Right atrium auricular region (tissue), 2 donors: ENCODE data around the gene YIPF3. TPM values are rescaled to one million over a fixed set of nuclear protein-coding genes. Genes with fewer than 3 reads are reported as not detected.

ENCODE experiments used
- DNase-seq: peaks from one replicate; pipeline ENCODE4 v3.0.0-alpha.2; 2019; ENCODE audit warnings: low spot score
- H3K27ac ChIP-seq, 2 donors: fragments of 200-600 bp; sonication (generic); 1 replicate in 1 of 2; 2 replicates in 1 of 2; pipeline ENCODE4 v1.5.1; 2016 to 2019
- H3K27me3 ChIP-seq, 2 donors: fragments of 200-600 bp; sonication (generic); one replicate each; pipeline versions ENCODE4 v1.5.1 to v1.6.0; 2017 to 2019
- H3K36me3 ChIP-seq: fragments of 200-600 bp; sonication (generic); one replicate; pipeline ENCODE4 v1.5.1; 2016
- H3K4me1 ChIP-seq, 2 donors: fragments of 200-600 bp; sonication (generic); one replicate each; pipeline versions ENCODE4 v1.5.1 to v1.6.0; 2017 to 2019
- H3K4me3 ChIP-seq, 2 donors: fragments of 200-600 bp; sonication (generic); 1 replicate in 1 of 2; 2 replicates in 1 of 2; pipeline ENCODE4 v1.5.1; 2017 to 2019; ENCODE audit warnings: mild to moderate bottlenecking in 1 of 2, moderate library complexity in 1 of 2
- H3K9me3 ChIP-seq, 2 donors: fragments of 200-600 bp; sonication (generic); one replicate each; pipeline ENCODE4 v1.5.1; 2019
- total RNA-seq, 2 donors: library from RNA; depleted of rRNA; stranded (reverse); fragments of >200 nt; gene quantifications; one replicate each; pipeline ENCODE4 v1.1.0, GENCODE V29; 2016
- TF ChIP-seq, protein P1 (sequence below), 2 donors: fragments of 200-600 bp; sonication (generic); IDR thresholded peaks; one replicate each; pipeline ENCODE4 v1.5.1; 2019; ENCODE audit warnings: antibody characterized with exemption in 2 of 2

YIPF3 gene
- total RNA-seq, 2 donors from 2014 or later = 84.0 to 103 TPM

DNA sequence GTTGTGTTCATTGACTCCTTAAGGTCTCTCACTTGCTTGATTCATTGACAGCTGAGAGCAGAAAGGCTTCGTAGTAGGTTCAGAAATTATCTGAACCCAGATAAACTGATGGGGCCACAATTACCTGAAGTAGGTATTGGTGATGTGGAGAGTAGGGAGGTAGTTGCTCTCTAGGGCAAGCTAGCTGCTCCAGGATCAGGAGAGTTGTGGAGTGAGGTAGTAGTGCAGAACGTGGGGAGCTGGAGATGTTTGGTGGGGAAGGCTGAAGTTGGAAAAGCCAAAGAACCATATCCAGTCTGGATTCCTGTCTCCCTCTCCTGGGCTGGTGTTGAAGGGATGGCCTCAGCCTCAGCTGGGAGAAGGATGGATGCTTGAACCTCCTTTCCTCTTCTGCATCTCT, 23.5 kb downstream of the YIPF3 start:
- Histone ChIP-seq H3K9me3 (no peaks in the 10 kb centered on the region), H3K4me3 (no peak overlapping the region), H3K27me3 (no peaks in the 10 kb centered on the region), H3K27ac (no peak overlapping the region), H3K36me3 (peaks cover 5% of the 10 kb centered on the region), H3K4me1 (peaks cover 0 to 23% of the 10 kb centered on the region in 2 donors)
- TF ChIP-seq, protein P1, sequence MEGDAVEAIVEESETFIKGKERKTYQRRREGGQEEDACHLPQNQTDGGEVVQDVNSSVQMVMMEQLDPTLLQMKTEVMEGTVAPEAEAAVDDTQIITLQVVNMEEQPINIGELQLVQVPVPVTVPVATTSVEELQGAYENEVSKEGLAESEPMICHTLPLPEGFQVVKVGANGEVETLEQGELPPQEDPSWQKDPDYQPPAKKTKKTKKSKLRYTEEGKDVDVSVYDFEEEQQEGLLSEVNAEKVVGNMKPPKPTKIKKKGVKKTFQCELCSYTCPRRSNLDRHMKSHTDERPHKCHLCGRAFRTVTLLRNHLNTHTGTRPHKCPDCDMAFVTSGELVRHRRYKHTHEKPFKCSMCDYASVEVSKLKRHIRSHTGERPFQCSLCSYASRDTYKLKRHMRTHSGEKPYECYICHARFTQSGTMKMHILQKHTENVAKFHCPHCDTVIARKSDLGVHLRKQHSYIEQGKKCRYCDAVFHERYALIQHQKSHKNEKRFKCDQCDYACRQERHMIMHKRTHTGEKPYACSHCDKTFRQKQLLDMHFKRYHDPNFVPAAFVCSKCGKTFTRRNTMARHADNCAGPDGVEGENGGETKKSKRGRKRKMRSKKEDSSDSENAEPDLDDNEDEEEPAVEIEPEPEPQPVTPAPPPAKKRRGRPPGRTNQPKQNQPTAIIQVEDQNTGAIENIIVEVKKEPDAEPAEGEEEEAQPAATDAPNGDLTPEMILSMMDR (IDR thresholded peaks at IDR 0.05) = no peak
- no peak for DNase-seq

DNA sequence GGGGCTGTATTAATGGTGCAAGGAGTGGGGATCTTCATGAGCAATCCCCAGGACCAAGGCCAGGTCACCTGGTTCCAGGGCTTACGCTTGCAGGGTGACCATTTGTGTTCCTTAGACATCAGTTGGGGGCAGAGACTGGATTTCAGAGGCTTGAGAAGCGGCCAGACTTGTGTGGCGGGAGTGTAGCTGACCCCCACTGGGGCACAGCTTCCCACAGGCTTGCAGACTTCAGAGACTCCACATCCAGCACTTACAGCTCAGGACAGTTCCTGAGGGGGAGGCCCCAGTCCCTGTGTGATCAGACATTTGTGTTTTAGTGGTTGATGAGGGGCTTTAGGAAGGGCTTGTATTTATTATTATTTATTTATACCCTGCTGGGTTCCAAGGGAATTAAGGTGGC, 24.1 kb downstream of the YIPF3 start:
- Histone ChIP-seq H3K9me3 (no peaks in the 10 kb centered on the region), H3K4me3 (no peak overlapping the region), H3K36me3 (no peaks in the 10 kb centered on the region), H3K4me1 (peaks cover 0 to 23% of the 10 kb centered on the region in 2 donors), H3K27ac (peak overlapping the region in 1 of 2 donors; percentile 79), H3K27me3 (no peaks in the 10 kb centered on the region)
- DNase-seq = no peak
- TF ChIP-seq, protein P1 (IDR thresholded peaks at IDR 0.05) = no peak

DNA sequence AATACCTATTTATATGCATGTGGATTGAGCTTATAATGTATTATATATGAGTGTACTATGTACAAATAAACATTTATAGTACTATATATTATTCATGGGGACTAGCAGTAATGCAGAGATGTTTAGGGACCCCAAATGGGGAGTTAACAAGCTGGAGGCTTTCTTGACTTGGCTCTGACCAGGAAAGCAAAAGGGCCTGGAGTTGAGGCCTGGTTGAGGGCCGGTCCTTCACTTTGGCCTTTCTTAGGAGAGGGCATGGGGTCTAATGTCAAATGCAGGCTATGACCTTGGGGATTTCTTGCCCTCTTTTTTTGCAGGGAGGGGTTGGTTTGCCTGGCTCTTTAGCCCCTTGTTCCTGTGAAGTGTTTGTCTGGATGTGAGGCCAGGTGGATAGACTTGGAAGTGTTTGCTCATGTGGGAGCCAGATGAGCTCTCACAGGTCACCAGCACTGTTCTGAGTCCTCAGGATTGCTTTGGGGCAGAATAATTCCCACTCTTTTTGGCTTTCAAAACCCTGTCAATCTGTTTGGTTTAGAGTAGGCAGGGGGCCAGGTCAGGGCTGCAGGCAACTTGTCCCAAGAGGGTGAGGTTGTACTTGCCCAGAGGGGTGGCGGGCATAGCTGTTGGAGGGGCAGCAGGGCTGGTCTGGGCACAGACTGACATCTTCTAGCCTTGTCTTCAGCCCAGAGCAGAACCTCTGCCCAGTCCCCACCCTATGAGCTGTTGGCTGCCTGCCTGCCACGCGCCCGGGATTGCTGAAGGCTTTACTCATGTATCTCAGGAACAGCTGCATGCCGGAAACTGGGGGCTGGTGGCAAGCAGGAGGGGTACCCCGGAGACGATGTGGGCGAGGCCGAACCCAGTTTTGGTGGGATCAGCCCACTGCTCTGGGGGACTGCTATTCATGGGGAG, 24.7 kb downstream of the YIPF3 start:
- peak overlapping the region; percentile 59 to 79 for H3K27ac ChIP-seq
- peaks cover 0 to 23% of the 10 kb centered on the region in 2 donors for H3K4me1 ChIP-seq
- DNase-seq = peak; percentile 91
- no peaks in the 10 kb centered on the region for H3K27me3 ChIP-seq
- H3K4me3 ChIP-seq = no peak overlapping the region
- no peaks in the 10 kb centered on the region for H3K9me3 ChIP-seq
- no peaks in the 10 kb centered on the region for H3K36me3 ChIP-seq
- TF ChIP-seq, protein P1 (IDR thresholded peaks at IDR 0.05) = no peak

DNA sequence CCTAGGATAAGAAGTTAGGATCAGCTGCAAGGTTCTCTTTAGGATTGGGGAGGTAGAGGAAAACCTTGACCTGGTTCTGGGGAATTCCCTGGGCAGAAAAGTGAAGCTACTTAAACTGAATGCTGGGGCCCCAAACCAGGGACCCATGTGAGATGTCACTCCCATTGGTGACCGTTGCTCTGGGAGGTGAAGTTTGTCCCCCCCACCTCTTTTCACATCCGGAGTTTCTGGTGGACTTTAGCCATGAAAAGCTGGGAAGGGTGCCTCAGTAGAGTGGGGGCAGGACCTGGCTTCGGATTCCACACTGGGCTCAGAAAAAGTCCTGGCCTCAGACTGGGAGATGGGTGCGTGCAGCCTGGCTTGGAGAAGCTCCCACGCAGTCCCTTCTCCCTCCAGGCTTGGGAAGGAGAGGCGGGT, 26.2 kb downstream of the YIPF3 start:
- no peaks in the 10 kb centered on the region for H3K36me3 ChIP-seq
- TF ChIP-seq, protein P1 (IDR thresholded peaks at IDR 0.05) = no peak
- H3K9me3 ChIP-seq = no peaks in the 10 kb centered on the region
- H3K27me3 ChIP-seq = no peaks in the 10 kb centered on the region
- H3K4me3 ChIP-seq = no peak overlapping the region
- no peak for DNase-seq
- H3K4me1 ChIP-seq = peaks cover 0 to 8% of the 10 kb centered on the region in 2 donors
- H3K27ac ChIP-seq = no peak overlapping the region

DNA sequence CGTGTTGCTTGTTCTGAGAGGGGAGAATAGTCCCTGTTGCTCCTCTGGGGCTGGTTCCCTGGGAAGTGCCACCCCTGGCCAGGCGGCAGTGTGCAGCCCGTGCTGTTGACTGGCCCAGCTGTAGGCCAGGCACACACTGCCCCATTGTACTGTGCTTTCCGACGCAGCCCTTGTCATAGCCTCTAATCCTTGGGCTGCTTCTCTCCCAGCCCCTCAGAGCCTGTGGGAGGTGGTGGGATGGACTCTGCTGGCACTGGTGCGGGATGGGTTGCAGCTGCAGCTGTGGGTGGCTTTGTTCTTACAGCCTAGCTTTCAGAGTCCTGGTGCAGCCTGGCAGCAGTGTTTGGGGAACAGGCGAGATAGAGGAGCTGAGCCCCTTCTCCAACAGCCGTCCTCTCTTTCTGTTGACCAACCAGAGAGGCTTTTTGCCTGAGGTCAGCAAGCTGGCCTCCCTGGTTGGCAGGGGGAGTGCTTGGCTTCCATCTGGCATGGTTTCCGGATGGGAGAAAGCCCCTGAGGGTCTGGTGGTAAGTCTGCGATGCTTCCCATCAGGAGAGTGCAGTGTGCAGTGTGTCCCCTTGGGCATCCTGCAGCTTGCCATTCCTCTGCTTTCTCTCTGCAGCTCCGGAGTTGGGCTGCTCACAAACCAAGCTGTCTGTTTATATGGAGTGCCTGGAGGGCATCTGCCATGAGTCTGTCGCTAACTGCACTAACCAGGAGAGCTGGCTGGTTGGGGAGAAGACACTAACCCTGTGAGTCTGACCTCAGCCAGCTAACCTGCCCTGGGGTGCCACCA, 27.3 kb downstream of the YIPF3 start:
- Histone ChIP-seq H3K4me1 (no peaks in the 10 kb centered on the region), H3K27ac (no peak overlapping the region), H3K36me3 (no peaks in the 10 kb centered on the region), H3K27me3 (no peaks in the 10 kb centered on the region), H3K4me3 (no peak overlapping the region), H3K9me3 (no peaks in the 10 kb centered on the region)
- TF ChIP-seq, protein P1 (IDR thresholded peaks at IDR 0.05) = no peak
- DNase-seq = no peak
